A549 (cell line): ENCODE measurements around the gene TRANK1.

Experiments used
- CEBPB ChIP-seq, 2 experiments: fragments of >200 bp in 1 of 2; sonication (Bioruptor Twin) in 1 of 2; formaldehyde crosslinking in 1 of 2; IDR thresholded peaks; 2 replicates each; pipeline ENCODE4 v1.6.1; 2012 to 2016
- EP300 ChIP-seq, 2 experiments: fragments of >200 bp; sonication (Bioruptor Twin); formaldehyde crosslinking; IDR thresholded peaks; 2 replicates in 1 of 2; 3 replicates in 1 of 2; pipeline ENCODE4 v1.6.1; 2016 to 2017
- TF ChIP-seq, protein P1 (sequence below): fragments of >200 bp; sonication (Bioruptor Twin); formaldehyde crosslinking; IDR thresholded peaks from 3 replicates; pipeline ENCODE4 v1.5.1; 2016

DNA sequence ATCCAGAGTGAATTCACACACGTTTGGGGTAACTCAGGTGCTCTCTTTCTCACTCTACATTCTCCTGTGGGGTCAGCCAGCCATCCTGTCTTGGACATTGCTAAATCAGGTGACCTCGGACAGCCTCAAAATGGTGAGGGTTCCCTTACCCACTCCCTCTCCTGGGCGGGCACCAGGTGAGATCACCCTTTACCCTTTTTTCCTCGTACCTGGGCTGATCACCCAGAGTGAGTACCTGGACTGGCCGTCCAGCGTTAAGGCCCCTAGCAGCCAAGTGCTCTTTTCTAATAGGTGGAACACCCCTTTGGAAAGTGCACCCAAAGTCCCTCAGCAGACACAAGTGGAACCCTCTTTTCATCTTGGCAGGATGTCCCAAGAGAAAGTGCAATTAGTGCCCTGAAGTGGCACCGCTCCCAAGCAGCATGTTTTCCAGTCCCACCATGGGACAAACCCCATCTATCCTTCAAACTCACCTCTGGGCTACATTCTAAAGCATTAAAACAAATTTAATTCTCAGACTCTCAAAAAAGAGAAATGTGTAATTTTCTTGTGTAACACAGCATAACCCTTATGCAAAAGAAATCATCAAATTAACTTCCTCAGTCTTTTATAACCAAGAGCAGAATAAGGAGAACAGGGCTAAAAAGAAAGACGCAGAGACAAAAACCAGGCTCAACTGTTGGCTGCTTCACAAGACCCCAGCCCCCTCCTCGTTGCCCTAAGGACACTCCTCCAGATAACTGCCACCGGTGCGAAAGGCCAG lies 20.7 kb downstream of the TRANK1 start:
- TF ChIP-seq, protein P1, sequence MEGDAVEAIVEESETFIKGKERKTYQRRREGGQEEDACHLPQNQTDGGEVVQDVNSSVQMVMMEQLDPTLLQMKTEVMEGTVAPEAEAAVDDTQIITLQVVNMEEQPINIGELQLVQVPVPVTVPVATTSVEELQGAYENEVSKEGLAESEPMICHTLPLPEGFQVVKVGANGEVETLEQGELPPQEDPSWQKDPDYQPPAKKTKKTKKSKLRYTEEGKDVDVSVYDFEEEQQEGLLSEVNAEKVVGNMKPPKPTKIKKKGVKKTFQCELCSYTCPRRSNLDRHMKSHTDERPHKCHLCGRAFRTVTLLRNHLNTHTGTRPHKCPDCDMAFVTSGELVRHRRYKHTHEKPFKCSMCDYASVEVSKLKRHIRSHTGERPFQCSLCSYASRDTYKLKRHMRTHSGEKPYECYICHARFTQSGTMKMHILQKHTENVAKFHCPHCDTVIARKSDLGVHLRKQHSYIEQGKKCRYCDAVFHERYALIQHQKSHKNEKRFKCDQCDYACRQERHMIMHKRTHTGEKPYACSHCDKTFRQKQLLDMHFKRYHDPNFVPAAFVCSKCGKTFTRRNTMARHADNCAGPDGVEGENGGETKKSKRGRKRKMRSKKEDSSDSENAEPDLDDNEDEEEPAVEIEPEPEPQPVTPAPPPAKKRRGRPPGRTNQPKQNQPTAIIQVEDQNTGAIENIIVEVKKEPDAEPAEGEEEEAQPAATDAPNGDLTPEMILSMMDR: no peak
- TF ChIP-seq EP300 (IDR thresholded peaks at IDR 0.05): no peak
- no peak for TF ChIP-seq CEBPB (IDR thresholded peaks at IDR 0.05)
